Stimulated activated CD4-positive, alpha-beta T cell treated with anti-CD3 and anti-CD28 coated beads, Interleukin-12 subunit alpha, Interleukin-12 subunit beta, amount 100 ng/mL, for 4 hours (primary cell): ENCODE measurements around the gene NRXN3.
"Not testable (repeated sequence)": the region's sequence is repeated elsewhere in the genome, so short reads cannot be mapped to it uniquely, and the experiment has no call there.

ENCODE experiments used
- DNase-seq: peaks from one replicate; pipeline ENCODE4 v3.0.0-alpha.2; 2020

NRXN3 gene

GRCh38 chr14:79732911-79733655, 1562.9 kb downstream of the NRXN3 start:
- no peak for DNase-seq

- no peak for DNase-seq
These were observed 1564.0 kb downstream of the NRXN3 start for GRCh38 chr14:79734151-79734550.

GRCh38 chr14:79734656-79735055, 1564.5 kb downstream of the NRXN3 start:
- DNase-seq, result no peak

- no peak for DNase-seq
These were observed 1564.9 kb downstream of the NRXN3 start for GRCh38 chr14:79735121-79735520.

GRCh38 chr14:79740066-79740601, 1570.0 kb downstream of the NRXN3 start:
- no peak for DNase-seq

GRCh38 chr14:79742142-79742541, 1572.0 kb downstream of the NRXN3 start:
- DNase-seq, result no peak

- no peak for DNase-seq
These were observed 1574.9 kb downstream of the NRXN3 start for GRCh38 chr14:79745046-79745445.

GRCh38 chr14:79749065-79749464, 1578.9 kb downstream of the NRXN3 start:
- DNase-seq, result no peak

- DNase-seq, result no peak
These were observed 1588.8 kb downstream of the NRXN3 start for GRCh38 chr14:79758985-79759384.

- no peak for DNase-seq
These were observed 1594.2 kb downstream of the NRXN3 start for GRCh38 chr14:79764323-79764722.

- DNase-seq, result no peak
These were observed 1596.3 kb downstream of the NRXN3 start for GRCh38 chr14:79766511-79766910.

- no peak for DNase-seq
These were observed 1597.1 kb downstream of the NRXN3 start for GRCh38 chr14:79767251-79767650.

- not testable (repeated sequence) for DNase-seq
These were observed 1597.5 kb downstream of the NRXN3 start for GRCh38 chr14:79767721-79768120.

- no peak for DNase-seq
These were observed 1611.7 kb downstream of the NRXN3 start for GRCh38 chr14:79781882-79782281.

- no peak for DNase-seq
These were observed 1612.9 kb downstream of the NRXN3 start for GRCh38 chr14:79783041-79783440.

GRCh38 chr14:79786522-79786921, 1616.3 kb downstream of the NRXN3 start:
- no peak for DNase-seq

GRCh38 chr14:79788346-79788745, 1618.2 kb downstream of the NRXN3 start:
- DNase-seq, result no peak

GRCh38 chr14:79791055-79791732, 1621.0 kb downstream of the NRXN3 start:
- no peak for DNase-seq

- DNase-seq, result no peak
These were observed 1631.9 kb downstream of the NRXN3 start for GRCh38 chr14:79802093-79802492.

- DNase-seq, result no peak
These were observed 1635.5 kb downstream of the NRXN3 start for GRCh38 chr14:79805636-79806035.

- DNase-seq, result no peak
These were observed 1639.9 kb downstream of the NRXN3 start for GRCh38 chr14:79809849-79810612.

GRCh38 chr14:79820866-79821535, 1650.8 kb downstream of the NRXN3 start:
- no peak for DNase-seq

GRCh38 chr14:79822034-79822433, 1651.9 kb downstream of the NRXN3 start:
- DNase-seq, result no peak
